ENCODE results near the gene TMEM219. TPM values are rescaled to one million over a fixed set of nuclear protein-coding genes. Genes with fewer than 3 reads are reported as not detected.

Gene TMEM219
- total and polyA plus RNA-seq, 10 of the 15 experiments (the other 5 are each of a cell fraction or from before 2014, with no cell fraction given) = 33.6 to 74.6 (median 56.5) TPM

DNA sequence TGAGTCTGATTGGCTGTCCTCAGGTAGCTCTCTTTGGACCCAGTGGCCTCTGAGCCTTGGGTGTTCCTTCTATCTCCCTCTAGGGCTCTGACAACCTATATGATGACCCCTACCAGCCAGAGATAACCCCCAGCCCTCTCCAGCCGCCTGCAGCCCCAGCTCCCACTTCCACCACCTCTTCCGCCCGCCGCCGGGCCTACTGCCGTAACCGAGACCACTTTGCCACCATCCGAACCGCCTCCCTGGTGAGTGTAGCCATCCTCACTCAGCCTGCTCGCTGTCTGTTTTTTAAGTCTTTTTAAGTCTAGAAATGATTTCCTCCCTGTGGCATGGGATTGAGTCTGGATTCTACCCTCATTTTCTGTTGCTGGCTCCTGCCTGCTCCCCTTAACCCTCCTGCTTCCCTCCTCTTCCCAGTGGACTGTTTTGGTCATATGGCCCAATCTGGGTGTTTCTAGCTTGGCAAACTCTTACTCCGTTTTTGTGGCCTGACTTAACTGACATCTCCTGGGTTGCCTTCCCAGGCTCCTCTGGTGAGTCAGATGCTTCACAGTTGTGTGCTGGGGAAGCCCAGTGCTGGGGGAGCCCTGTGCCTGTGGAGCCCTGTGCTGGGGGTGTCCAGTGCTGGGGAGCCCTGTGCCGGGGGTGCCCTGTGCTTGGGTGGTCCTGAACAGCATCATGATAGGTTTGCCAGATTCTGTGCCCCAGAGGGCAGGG is 21.7 kb downstream of the TMEM219 start:
- Histone ChIP-seq H4K20me1 (ENCODE audit: control insufficient read depth, insufficient read depth) (no peaks in the 10 kb centered on the region), H2AFZ (ENCODE audit: control insufficient read depth, low read depth, low read length) (no peak overlapping the region), H3K9me3 (replicated peaks; ENCODE audit: control insufficient read depth, insufficient read depth, low read length) (no peaks in the 10 kb centered on the region), H3K27ac (ENCODE audit: control insufficient read depth, insufficient read depth) (no peak overlapping the region), H3K4me2 (ENCODE audit: control insufficient read depth, insufficient read depth) (no peak overlapping the region), H3K36me3 (ENCODE audit: control insufficient read depth in 2 of 2, insufficient read depth in 2 of 2, low read length in 1 of 2) (peaks cover 30 to 42% of the 10 kb centered on the region in 2 experiments), H3K4me3 (no peak overlapping the region), H3K4me1 (ENCODE audit: control insufficient read depth, insufficient read depth, low read length) (no peaks in the 10 kb centered on the region), H3K79me2 (ENCODE audit: control insufficient read depth, insufficient read depth, low read length) (no peaks in the 10 kb centered on the region), H3K27me3 (replicated peaks in 1 of 2; ENCODE audit: control insufficient read depth in 2 of 2, insufficient read depth in 2 of 2, low read length in 1 of 2) (no peaks in the 10 kb centered on the region), H3K9ac (ENCODE audit: control insufficient read depth, insufficient read depth, low read length) (no peak overlapping the region)
- DNase-seq (ENCODE audit: low read depth, low spot score) = no peak
- no TSS peak for BruUV-seq (replicated peaks)
- intact Hi-C loops (cut with micrococcal nuclease; ENCODE audit: unreplicated experiment) (no loop called here), in situ Hi-C loops (cut with MboI) (no loop called here)
- RAD21 ChIA-PET (ENCODE audit: unreplicated experiment) = no interaction called here
- FAIRE-seq = no peak
- CTCF ChIA-PET = no interaction called here
- TF ChIP-seq RBBP5 (conservative IDR thresholded peaks at IDR 0.05) (no peak), NR2F1 (conservative IDR thresholded peaks at IDR 0.05) (no peak), MXI1 (IDR thresholded peaks at IDR 0.05; ENCODE audit: low read depth, low read length) (no peak), SMARCA5 (IDR thresholded peaks at IDR 0.05) (no peak), POLR2AphosphoS5 (IDR thresholded peaks at IDR 0.05; ENCODE audit: low read length) (no peak), RAD21 (IDR thresholded peaks at IDR 0.05; ENCODE audit: insufficient read depth, low read depth, low read length) (no peak), FOXM1 (IDR thresholded peaks at IDR 0.05; ENCODE audit: low read depth, low read length) (no peak)
- ATAC-seq = no peak
- WGBS (ENCODE audit: insufficient coverage, insufficient replicate concordance, low lambda C conversion rate, missing lambda C conversion rate) = 89% methylated on average over 12 of the region's 12 CpGs
- SMC1A ChIA-PET (ENCODE audit: uncharacterized antibody, unreplicated experiment) = no interaction called here
- POLR2A ChIA-PET = no interaction called here

GRCh38 chr16:29984137-29984763 is 22.4 kb downstream of the TMEM219 start:
- no peak for DNase-seq (ENCODE audit: low read depth, low spot score)
- Histone ChIP-seq H3K27me3 (replicated peaks in 1 of 2; ENCODE audit: control insufficient read depth in 2 of 2, insufficient read depth in 2 of 2, low read length in 1 of 2) (no peaks in the 10 kb centered on the region), H3K4me3 (no peak overlapping the region), H3K79me2 (ENCODE audit: control insufficient read depth, insufficient read depth, low read length) (no peaks in the 10 kb centered on the region), H3K9ac (ENCODE audit: control insufficient read depth, insufficient read depth, low read length) (no peak overlapping the region), H3K4me1 (ENCODE audit: control insufficient read depth, insufficient read depth, low read length) (no peaks in the 10 kb centered on the region), H2AFZ (ENCODE audit: control insufficient read depth, low read depth, low read length) (no peak overlapping the region), H3K27ac (ENCODE audit: control insufficient read depth, insufficient read depth) (no peak overlapping the region), H3K36me3 (ENCODE audit: control insufficient read depth in 2 of 2, insufficient read depth in 2 of 2, low read length in 1 of 2) (peaks cover 24 to 40% of the 10 kb centered on the region in 2 experiments), H3K4me2 (ENCODE audit: control insufficient read depth, insufficient read depth) (no peak overlapping the region), H3K9me3 (replicated peaks; ENCODE audit: control insufficient read depth, insufficient read depth, low read length) (no peaks in the 10 kb centered on the region), H4K20me1 (ENCODE audit: control insufficient read depth, insufficient read depth) (no peaks in the 10 kb centered on the region)
- no TSS peak for BruUV-seq (replicated peaks)
- ATAC-seq = no peak
- ChIA-PET POLR2A (no interaction called here), SMC1A (ENCODE audit: uncharacterized antibody, unreplicated experiment) (no interaction called here), RAD21 (ENCODE audit: unreplicated experiment) (no interaction called here), CTCF (no interaction called here)
- in situ Hi-C loops (cut with MboI) (no loop called here), intact Hi-C loops (cut with micrococcal nuclease; ENCODE audit: unreplicated experiment) (no loop called here)
- no peak for FAIRE-seq
- WGBS (ENCODE audit: insufficient coverage, insufficient replicate concordance, low lambda C conversion rate, missing lambda C conversion rate) = 88% methylated on average over 6 of the region's 6 CpGs
- TF ChIP-seq ZNF384 (IDR thresholded peaks at IDR 0.05; ENCODE audit: borderline replicate concordance, low read depth, low read length) = no peak
- no peak for TF ChIP-seq FOXK2 (IDR thresholded peaks at IDR 0.05)
- no peak for TF ChIP-seq KLF5 (IDR thresholded peaks at IDR 0.05; ENCODE audit: partially characterized antibody)
- TF ChIP-seq MEF2B (IDR thresholded peaks at IDR 0.05; ENCODE audit: partially characterized antibody, poor library complexity, severe bottlenecking) = no peak
- no peak for TF ChIP-seq MEF2A (IDR thresholded peaks at IDR 0.05; ENCODE audit: insufficient read depth, low read depth, low read length)
- TF ChIP-seq NFIC (IDR thresholded peaks at IDR 0.05; ENCODE audit: low read depth, low read length) = no peak
- TF ChIP-seq PRDM15 (CRISPR knock-in tag; IDR thresholded peaks at IDR 0.05) = no peak
- TF ChIP-seq NFXL1 (IDR thresholded peaks at IDR 0.05; ENCODE audit: borderline replicate concordance) = no peak
- TF ChIP-seq IRF4 (IDR thresholded peaks at IDR 0.05; ENCODE audit: low read depth, low read length) = no peak

All from GM12878 (cell line).